Occipital lobe (tissue), 2 donors: Measurements from ENCODE around the gene INKA2. TPM values are rescaled to one million over a fixed set of nuclear protein-coding genes. Genes with fewer than 3 reads are reported as not detected.

ENCODE experiments used
- DNase-seq: peaks from one replicate; lab custom pipeline; 2025; lab: John Stamatoyannopoulos, UW
- total RNA-seq: library from RNA; depleted of rRNA; stranded (reverse); fragments of >200 nt; gene quantifications from one replicate; pipeline ENCODE4 v1.2.3, GENCODE V29; 2014

Gene INKA2
- total RNA-seq, 1 donor from 2014 or later, result 0.94 TPM

DNA sequence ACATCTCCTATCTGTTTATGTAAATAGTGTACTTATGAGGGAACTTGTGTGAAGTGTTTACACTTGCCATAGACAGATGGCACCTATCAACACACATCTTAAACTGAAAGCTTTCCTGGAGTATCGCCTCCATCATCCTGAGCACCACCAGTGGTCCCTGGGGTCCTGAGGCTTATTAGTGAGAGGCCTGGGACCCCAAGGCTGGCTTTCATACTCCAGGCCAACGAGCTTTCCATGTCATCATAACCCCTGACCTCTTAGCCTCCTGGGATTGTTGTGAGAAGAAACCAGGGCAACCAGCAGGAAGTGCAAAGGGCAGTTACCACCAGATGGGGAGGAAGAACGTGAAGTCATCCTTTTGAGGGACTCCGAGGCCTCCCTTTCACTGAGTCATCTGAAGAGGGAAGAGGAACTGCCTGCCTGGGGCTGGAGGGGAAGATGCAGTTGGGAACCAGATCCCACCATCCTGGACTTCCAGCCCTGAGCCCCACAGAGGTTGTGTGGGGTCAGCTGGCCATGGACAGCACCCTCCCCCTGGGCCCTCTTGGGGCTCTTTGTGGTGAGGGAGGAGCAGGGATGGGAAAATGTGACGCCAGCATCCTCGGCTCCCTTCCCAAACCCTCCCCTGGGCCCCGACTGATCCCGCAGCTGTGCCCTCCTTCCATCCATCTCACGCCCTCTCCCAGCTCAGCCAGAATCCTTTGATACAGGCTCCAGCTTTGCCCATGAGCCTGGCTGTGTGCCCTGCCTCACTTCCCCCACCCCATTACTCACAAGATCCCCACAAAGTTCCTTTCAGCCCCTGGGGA lies 5.8 kb downstream of the INKA2 start:
- no peak for DNase-seq

DNA sequence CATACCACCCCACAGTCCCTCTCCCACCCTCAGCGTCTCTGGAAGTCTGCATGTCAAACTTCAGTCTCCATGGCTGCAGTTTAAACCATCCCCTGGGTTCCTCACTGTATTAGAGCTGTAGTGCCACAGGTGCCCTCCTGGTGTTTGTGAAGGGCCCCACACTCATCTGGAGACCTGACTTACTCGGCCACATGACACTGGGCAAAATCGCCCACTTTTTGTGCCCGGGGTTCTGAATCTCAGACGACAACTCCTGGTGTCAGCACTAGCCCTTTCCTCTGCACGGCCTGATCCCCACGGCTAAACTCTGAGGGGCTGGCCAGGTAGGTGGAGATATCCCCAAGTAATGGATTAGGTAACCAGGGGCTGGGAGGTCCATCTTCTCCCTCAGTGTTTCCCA lies 6.5 kb downstream of the INKA2 start:
- no peak for DNase-seq

DNA sequence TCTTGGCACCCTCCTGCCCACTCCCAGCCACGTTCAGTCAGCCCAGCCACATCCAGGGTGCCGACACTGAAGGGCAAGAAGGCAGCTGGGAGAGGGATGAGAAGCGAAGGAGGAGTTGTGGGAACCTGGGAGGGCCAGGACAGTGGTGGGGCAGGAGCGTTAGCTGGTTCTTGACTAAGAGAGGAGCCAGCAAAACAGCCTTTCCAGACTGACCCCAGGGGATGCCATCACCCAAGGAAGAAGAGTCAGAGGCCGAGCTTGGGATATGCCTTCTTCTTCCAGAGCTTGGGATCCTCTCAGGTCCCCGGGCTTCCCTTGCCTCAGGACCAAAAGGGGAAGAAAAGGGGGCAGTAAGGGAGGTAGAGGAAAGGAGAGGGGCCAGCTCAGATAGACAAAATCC lies 7.2 kb downstream of the INKA2 start:
- DNase-seq, result no peak

DNA sequence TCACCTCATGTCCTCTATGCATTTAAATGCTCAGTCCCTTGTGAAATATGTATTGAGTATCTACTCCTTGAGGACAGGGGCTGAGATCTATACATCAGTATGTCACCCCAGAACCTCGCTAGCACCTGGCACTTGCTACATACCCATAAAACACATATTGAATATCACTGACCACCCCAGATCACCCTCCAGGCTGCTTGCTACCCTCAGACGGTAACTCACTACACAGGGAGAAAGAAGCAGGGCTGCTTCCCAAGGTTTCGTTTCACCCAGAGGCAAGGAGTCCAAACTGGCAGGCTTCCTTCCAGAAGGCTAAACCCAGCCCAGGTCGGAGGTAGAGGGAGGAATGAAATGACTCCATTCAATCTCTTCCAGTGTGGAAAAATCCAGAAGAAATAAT lies 8.5 kb downstream of the INKA2 start:
- no peak for DNase-seq

DNA sequence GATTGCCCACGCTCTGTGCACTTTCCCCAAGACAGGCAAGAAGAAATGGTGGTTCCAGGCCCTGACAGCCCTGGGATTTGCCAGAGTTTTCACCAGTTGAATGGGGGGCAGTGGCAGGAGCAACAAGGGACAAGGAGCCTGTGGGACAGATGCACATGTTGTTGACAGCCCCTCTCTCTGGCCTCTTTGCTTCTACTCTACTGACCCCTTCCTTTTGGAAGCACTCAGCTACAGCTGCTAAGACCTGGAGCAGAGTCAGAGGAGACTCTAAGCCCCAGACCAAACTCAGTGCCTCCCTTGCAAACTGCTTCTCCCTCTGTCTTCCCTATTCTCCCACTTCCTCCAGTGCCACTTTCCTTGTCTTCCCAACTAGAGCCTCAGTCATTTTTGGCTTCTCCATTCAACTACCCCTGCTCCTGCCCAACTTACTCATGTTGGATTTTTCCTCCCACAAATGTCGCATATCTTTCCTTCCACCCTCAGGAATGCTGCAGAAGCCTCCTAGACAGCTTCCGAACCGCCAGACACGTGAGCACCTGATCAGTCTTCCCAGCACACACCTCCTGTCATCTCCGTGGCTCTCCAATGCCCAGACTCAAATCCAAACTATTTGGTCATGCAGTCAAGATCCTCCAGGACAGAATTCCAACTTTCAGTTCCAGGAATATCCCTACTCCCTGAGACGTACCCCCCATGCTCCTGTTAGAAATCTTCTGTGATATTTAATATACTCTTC lies 9.1 kb downstream of the INKA2 start:
- no peak for DNase-seq

DNA sequence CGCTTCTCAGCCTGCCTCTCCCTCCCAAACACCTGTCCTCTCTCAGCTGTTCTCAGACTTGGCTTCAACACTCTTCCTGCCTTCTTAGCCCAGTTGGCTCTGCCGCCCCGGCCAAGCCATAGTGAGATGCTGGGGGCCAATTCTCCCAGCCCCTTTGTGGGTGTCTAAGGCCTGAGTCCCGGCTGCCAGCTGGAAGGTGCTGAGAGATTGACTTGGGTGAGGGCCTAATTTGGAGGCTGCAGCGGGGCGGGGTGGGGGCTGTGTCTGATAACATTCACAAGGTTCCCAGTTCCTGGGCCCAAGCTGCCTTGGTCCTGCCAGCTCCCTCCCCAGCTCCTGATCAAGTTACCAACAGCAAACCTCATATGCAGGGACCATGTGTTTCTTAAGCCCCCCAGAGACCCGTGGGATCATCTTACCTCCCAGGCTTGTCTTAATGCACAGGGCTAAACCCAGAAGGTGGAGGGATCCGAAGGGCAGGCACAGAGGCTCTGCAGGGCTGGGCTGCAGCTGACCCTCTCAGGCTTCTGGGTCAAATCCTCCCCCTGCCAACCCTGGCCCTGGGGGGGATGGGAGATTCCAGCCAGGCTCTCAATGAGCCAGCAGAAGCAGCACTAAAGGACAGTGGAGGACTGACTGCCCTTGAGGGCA lies 9.8 kb downstream of the INKA2 start:
- no peak for DNase-seq

DNA sequence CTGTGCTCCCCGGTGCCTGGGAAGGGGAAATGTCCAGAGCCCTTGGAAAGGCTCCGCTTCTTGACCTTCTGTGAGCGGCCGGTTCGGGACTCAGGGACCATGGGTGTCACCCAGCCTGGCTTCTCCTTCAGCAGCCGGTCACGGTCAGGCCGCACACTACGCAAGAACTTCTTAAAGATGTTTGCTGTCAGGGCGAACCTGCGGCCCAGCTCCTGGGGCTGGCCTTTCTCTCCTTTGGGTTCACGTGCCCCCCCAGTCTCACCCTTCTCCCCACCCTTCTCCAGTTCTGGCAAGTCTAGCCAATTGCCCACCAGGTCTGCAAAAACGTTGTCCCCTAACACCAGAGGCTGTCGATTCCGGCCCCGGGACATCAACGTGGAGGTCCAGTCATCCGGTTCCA lies 12.1 kb downstream of the INKA2 start:
- no peak for DNase-seq

DNA sequence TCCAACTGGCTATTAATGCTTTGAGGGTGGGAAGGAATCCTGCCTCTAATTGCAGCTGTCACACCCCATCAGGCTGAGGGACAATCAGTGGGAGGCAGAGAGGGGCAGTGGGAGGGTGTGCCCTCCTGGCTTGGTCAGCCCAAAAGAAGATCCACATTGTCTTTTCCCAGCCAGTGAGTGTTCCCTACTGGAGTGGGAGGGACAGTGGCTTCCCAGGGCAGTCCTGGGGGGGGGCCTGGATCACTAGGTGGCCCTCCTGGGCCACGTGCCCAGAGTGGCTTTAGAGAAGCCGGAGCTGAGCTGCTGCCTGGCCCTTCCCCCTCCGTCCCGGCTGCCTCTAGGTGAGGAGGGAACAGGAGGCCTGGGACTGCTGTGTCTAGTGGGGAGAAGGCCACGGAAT lies 14.0 kb downstream of the INKA2 start:
- no peak for DNase-seq

DNA sequence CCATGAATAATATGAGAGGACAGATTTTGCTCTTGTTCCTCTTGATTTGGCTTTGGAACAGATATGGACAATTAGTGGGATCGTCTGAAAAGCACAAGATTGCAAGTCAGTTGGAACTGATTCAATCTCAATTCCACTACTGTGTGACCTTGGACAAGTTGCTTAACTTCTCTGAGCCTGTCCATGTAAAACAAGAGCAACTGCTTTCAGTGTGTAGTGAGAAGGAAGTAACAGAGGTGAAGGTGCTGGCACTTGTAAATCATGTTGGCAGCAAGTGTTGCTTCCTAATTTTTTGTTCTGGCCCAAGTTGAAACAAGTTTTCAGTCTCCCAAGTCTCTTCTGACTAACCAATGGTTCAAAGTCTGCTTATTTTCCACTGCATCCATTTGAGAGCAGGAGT lies 15.3 kb downstream of the INKA2 start:
- DNase-seq, result no peak

DNA sequence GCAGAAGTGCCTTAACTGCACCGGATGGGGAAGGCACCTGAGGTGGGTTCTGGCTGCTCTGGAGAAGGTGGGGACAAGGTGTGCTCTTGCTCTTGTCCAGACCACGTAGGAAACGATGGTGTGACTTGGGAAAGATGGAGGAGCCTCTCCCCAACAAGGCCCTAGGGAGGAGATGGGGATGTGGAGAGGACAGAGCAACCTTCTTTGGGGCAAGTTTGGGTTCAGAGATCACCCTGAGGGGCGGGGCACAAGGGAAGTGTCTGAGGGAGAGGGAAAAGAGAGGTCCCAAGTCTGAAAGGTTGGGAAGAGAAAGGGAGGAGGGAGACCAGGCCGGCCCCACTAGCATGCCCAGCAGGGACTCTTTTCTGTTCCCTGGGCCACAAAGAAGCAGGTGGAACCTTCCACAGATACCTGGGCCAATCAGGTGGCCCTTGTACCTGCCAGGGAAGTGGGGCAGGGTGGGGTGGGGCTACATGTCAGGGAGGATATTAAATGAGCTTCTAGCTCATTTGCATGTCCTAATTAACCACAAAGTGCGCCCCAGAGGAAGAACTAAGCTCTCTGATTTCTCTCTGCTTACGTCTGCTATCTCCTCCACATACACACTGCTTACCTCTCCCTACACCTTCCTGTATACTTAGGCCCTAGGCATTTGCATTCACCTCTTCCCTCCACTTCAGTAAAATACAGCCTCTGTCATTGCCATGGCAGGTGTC lies 15.9 kb downstream of the INKA2 start:
- DNase-seq, result no peak

DNA sequence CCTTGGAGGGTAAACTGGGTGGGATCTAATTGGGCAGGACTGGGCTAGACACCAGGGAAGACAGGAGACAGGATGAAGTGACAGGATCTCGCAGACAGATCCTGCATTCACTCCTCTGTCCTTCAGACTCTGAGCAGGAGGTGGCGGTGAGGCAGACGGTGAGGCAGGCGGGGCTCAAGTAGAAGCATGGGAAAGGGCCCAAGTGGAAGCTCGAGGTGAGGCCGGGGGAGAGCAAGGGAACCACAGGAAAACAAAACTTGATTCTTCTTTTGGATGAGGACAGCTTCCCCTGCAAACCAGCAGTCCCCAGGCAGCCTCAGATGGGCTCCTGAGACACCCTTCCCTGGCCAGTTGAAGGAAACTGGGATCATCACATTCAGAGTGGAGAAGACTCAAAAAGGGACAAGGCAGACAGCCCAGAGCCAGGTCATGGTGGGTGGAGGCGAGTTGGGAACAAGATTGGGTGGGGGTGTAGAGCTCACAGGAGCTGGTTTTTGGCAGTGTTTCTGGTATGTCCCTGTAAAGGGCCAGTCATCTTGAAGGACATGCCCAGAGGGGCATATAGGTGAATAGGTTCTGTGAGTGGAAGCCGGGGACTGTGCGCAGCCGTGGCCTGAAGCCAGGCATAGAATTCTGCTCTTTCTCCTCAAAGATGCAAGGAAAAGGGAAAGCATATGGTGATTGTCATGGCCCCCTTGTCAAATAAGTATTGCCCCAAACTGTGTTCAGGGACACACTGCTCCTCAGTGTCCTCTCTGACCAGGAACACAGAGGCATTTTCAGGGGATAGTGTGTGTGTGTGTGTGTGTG lies 18.0 kb downstream of the INKA2 start:
- DNase-seq, result no peak

DNA sequence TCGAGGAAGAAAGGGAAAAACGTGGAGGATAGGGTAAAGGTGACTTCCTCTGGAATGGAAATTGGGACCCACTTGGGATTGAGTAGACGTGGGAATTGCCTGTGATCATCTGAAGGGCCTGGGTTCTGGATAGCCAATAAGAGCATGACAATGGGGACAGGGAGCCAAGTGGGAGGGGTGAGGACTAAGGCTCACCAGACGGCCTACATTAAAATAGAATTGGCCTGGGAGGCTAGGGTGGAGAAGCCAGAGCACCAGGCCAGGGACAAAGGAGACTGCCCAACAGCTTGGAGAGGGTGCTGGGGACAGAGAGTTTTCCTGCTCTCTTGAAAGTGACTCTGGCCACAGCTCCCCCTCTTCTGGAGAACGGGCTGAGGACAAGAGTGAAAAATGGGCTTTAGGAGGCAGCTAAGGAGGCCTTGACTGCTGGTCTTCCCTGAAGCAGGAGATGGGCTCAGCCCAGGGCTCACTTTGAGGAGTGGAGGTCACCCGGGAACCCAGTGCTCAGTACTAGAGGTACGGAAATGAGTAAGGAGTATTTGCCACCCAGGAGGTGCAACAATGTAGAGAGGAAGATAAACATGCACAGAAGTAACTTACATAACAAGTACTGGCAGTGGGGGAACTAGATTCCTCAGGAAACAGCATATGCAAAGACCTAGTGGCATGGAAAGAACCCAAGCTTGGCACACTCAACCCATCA lies 18.8 kb downstream of the INKA2 start:
- no peak for DNase-seq

DNA sequence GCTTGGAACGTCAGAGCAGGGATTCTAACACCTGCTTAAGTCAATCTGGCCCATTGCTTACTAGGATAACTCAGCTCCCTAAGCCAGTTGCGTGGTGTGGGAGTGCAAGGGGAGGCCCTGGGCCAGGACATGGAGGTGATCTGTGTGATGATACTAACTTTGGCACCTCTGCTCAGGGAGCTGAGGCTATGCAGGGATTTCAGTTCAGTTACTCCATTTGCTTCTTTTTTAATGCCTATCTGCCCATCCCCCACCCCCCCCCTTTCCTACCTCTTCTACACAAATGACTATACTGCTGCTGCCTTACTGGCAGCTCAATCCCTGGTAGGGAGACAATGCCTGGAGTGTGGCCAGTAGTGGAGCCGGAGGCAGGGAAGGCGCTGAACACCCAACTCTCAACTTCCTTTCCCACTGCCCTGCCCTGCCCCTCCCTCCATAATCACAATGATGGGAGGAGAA lies 19.5 kb downstream of the INKA2 start:
- DNase-seq, result no peak

DNA sequence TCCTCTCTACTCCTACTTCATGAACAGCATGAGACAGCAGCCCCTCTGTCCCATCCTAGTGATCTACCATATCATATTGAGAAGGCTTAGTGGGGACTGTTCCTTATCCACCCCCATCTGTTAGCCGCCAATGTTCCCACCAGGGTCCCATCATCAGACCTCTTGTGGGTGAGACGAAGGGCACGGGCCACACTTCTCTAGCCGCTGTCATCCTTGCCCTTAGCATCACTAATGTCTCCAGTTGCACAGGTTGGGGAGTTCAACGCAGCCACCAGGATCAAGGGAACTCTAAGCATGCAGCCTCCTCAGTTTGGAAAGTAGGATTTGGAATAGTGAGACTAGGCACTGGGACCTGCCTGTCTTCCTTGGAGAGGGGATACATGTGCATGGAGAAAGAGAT lies 20.1 kb downstream of the INKA2 start:
- DNase-seq, result no peak

DNA sequence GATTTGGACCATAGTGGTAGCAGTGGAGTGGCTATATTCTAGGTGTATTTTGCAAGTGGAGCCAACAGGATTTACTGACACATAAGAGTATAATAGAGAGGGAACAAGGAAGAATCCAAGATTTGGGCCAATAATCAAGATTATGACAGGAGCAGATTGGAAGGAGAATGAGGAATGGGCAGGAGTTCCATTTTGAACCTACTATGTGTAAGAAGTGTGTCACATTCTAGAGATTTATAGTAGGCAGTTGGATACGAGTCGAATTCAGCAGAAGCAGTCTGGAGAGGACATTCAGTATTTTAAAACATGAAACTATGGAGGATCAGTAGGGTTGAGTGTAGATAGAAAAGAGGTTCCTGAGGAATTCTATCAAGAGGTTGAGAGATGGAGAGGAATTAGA lies 21.7 kb downstream of the INKA2 start:
- no peak for DNase-seq

DNA sequence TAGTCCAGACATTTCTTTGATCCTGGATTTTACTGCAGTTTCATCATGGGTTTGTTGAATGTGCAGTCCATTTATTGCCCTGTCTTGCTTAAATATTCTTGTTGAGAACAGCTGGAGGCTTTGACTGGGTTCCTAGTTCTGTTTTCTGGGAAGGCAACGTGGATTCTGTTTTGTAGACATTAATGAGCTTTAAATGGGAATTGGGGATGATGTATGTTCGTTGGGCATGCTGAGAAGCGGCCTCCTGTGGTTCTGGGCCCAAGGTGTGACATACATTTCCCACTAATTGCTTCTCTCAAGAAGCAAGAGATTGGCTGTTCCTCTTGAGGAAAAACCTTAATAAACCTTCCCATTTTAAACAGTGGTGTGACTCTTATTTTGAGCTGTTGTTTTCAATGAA lies 22.9 kb downstream of the INKA2 start:
- no peak for DNase-seq

DNA sequence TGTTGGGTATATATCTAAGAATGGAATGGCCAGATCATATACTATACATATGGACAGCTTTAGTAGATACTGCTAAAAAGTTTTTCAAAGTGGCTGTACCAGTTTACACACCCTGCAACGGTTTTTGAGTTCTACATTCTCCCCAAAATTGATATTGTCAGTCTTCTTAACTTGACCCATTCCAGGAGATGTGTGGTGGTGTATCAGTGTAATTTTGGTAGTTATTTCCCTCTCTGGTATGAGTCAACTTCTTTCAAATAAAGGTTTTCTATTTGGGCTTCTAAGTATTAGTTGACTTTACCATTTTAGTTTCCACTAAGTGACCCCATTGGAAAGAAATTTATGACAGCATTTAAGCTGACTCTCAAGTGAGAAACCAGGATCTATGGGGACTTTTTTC lies 29.2 kb downstream of the INKA2 start:
- no peak for DNase-seq

DNA sequence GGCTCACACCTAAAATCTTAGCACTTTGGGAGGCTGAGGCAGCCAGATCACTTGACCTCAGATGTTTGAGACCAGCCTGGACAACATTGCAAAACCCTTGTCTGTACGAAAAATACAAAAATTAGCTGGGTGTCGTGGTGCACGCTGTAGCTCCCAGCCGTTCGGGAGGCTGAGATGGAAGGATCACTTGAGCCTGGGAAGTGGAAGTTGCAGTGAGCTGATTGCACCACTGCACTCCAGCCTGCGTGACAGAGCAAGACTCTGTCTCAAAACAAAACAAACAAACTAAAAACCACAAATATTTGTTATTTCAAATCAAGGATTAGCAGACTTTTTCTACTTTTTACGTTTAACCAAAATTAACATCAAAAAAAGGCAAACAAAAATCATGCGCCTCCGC lies 31.3 kb downstream of the INKA2 start:
- no peak for DNase-seq

DNA sequence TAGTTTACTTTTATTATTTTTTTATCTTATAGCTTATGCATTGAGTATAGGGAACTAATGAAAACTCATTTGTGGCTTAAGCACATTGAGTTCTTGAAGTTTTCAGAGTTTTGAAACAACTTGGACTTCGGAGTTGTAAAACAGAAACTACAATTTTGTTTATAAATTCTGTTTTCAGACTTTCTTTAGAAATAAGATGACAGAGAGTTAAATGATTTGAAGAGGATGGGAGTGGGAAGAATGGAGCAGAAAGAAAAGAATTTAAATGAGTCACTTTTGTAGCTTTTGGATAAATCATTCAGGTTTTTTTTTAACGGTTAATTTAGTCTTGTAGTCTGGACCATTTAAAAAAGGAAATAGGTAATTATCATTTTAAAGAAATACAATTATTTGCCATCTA lies 32.3 kb downstream of the INKA2 start:
- no peak for DNase-seq

DNA sequence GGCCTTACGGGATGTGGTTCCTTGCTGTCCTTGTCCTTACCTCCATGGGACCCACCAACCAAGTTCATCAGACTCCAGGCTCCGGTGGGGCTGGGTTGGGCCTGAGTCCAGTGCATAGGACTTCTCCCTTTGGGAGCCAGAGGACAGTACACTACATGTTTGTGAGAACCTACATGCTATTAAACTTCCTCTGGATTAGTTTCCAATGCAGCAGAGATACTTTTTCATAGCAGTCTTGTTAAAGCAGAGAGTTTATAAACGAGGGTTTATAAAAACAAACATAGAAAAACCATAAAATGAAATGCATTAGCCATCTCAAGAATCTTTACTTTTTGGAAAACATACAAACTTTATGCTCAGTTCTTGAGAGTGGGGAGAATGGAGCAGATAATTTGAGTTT lies 33.4 kb downstream of the INKA2 start:
- DNase-seq, result no peak
